AG04450 (cell line): ENCODE measurements around the gene NRG3. TPM values are rescaled to one million over a fixed set of nuclear protein-coding genes. Genes with fewer than 3 reads are reported as not detected.

Experiments
- CTCF ChIA-PET: fragments of 300-600, 350-600 bp; formaldehyde crosslinking; extraction: SDS; loops from one replicate; lab custom pipeline; 2022; ENCODE audit warnings: antibody characterized with exemption, inconsistent platforms; lab: Charles Lee
- POLR2A ChIA-PET: fragments of 350-600 bp; formaldehyde crosslinking; extraction: SDS; loops from one replicate; lab custom pipeline; 2021; ENCODE audit warnings: antibody characterized with exemption, inconsistent platforms; lab: Yijun Ruan, JAX
- DNase-seq: peaks from one replicate; pipeline ENCODE4 v3.0.0-alpha.2; 2011; ENCODE audit warnings: low read depth, low spot score
- H3K27ac ChIP-seq: one replicate; pipeline ENCODE4 v1.5.1; 2012; ENCODE audit warnings: low read depth, low read length, control low read depth
- H3K27me3 ChIP-seq: one replicate; pipeline ENCODE4 v1.6.0; 2012; ENCODE audit warnings: low read length; ENCODE audit not compliant: control insufficient read depth, insufficient read depth
- H3K4me3 ChIP-seq: 2 replicates; pipeline ENCODE4 v1.5.1; 2011; ENCODE audit warnings: mild to moderate bottlenecking, low read depth, low read length, control low read depth
- H3K9me3 ChIP-seq: 2 replicates; pipeline ENCODE4 v1.5.1; 2012; ENCODE audit warnings: low read length; ENCODE audit not compliant: control insufficient read depth, insufficient read depth
- polyA plus RNA-seq: library from polyadenylated mRNA; depleted of rRNA; stranded (reverse); fragments of >200 nt; gene quantifications from 2 replicates; pipeline ENCODE4 v1.2.3, GENCODE V29; 2011
- TF ChIP-seq, protein P1 (sequence below): IDR thresholded peaks from 2 replicates; pipeline ENCODE4 v1.5.1; 2011; ENCODE audit warnings: low read depth, low read length, control low read depth, inconsistent platforms

Gene NRG3
- polyA plus RNA-seq, 1 experiment = not detected

DNA sequence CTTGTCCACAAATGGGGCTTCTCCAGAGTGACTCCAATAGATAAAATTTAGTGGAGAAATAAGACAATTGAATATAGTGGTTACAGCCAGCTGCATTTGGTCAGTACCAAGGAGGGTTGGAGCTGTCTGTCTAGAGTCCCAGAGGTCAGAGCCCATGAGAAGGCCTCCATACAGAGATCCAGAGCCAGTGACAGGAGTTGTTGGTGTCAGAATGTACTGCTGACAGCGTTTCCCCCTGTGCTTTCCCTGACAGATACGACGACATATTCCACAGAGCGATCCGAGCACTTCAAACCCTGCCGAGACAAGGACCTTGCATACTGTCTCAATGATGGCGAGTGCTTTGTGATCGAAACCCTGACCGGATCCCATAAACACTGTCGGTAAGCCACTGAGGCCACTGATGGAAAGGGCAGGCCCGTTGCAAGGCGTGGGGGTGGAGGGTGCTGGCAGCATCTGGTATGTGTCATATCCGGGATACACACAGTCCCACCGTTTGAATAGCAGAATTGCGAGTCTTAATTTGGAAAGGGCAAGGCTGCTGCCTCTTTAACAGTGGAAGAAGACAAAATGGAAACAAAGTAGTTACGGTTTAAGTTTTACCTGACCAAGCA is 483.6 kb downstream of the NRG3 start:
- H3K27ac ChIP-seq = no peak overlapping the region
- no peaks in the 10 kb centered on the region for H3K27me3 ChIP-seq
- ChIA-PET CTCF (no interaction called here), POLR2A (no interaction called here)
- H3K4me3 ChIP-seq = peak overlapping the region; percentile 12; the same call in 1 of the 2 replicates
- no peak for DNase-seq
- TF ChIP-seq, protein P1, sequence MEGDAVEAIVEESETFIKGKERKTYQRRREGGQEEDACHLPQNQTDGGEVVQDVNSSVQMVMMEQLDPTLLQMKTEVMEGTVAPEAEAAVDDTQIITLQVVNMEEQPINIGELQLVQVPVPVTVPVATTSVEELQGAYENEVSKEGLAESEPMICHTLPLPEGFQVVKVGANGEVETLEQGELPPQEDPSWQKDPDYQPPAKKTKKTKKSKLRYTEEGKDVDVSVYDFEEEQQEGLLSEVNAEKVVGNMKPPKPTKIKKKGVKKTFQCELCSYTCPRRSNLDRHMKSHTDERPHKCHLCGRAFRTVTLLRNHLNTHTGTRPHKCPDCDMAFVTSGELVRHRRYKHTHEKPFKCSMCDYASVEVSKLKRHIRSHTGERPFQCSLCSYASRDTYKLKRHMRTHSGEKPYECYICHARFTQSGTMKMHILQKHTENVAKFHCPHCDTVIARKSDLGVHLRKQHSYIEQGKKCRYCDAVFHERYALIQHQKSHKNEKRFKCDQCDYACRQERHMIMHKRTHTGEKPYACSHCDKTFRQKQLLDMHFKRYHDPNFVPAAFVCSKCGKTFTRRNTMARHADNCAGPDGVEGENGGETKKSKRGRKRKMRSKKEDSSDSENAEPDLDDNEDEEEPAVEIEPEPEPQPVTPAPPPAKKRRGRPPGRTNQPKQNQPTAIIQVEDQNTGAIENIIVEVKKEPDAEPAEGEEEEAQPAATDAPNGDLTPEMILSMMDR = no peak
- H3K9me3 ChIP-seq = peaks cover 2% of the 10 kb centered on the region

GRCh38 chr10:82361256-82361655 is 486.3 kb downstream of the NRG3 start:
- POLR2A ChIA-PET = no interaction called here
- Histone ChIP-seq H3K4me3 (no peak overlapping the region), H3K27me3 (no peaks in the 10 kb centered on the region), H3K27ac (no peak overlapping the region), H3K9me3 (no peaks in the 10 kb centered on the region)
- no peak for DNase-seq
- CTCF ChIA-PET = no interaction called here
- TF ChIP-seq, protein P1 = no peak

DNA sequence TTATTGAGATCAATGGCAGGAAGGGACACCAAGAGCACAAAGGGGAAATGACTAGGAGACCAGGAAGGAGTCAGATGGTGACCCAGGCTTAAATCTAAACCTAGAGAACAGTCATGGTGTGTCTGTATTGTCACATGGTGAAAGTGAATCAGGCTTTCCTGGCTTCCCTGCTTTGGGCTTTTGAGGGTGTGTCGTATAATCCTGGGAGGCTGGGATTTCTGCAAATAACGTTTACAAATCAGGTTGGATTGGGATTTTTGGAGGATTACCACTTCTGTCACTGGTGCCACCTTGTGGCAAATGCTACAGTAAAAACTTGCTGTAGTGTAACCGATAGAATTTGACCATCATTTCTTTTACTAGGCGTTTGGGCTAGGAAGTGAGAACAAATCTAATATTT is 502.6 kb downstream of the NRG3 start:
- Histone ChIP-seq H3K9me3 (peaks cover 9% of the 10 kb centered on the region), H3K27me3 (no peaks in the 10 kb centered on the region), H3K4me3 (no peak overlapping the region), H3K27ac (no peak overlapping the region)
- POLR2A ChIA-PET = no interaction called here
- CTCF ChIA-PET = interaction anchor here (0.5 kb wide), 1 partner anchor 1993 kb away, joined by 5 read pairs; no protein-coding TSS in a partner anchor
- TF ChIP-seq, protein P1 = no peak
- DNase-seq = no peak

- ChIA-PET CTCF (interaction anchor here (0.5 kb wide), 1 partner anchor 1993 kb away, joined by 5 read pairs; no protein-coding TSS in a partner anchor), POLR2A (no interaction called here)
- TF ChIP-seq, protein P1 = no peak
- no peak overlapping the region for H3K27ac ChIP-seq
- no peak overlapping the region for H3K4me3 ChIP-seq
- no peaks in the 10 kb centered on the region for H3K27me3 ChIP-seq
- peaks cover 7% of the 10 kb centered on the region for H3K9me3 ChIP-seq
- DNase-seq = no peak
Measured at GRCh38 chr10:82378146-82378545, 503.2 kb downstream of the NRG3 start.

DNA sequence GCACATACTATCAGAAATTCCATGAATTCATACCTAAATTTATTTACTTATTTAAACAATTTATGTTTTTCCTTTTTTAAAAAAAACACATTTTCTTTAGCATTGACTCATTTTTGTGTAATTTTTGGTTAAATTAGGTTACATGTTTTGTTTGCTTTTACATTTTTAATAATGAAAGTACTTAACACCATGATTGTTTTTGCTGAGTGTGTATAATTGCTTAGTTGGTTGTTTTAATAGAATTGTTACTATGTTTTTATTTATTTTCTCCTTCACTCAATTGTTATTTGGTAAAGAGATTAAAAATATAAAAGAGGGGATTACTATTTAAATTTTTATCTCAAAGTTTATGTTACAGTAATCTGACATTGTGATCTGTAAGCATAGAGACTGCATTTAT is 508.4 kb downstream of the NRG3 start:
- Histone ChIP-seq H3K4me3 (no peak overlapping the region), H3K9me3 (peaks cover 8% of the 10 kb centered on the region), H3K27ac (no peak overlapping the region), H3K27me3 (no peaks in the 10 kb centered on the region)
- CTCF ChIA-PET = no interaction called here
- POLR2A ChIA-PET = no interaction called here
- DNase-seq = no peak
- TF ChIP-seq, protein P1 = no peak
